Activated naive CD8-positive, alpha-beta T cell treated with anti-CD3 and anti-CD28 coated beads, Interleukin-2, amount 50 U/mL, for 24 hours (primary cell): ENCODE results near the gene CXXC5.
"Not testable (repeated sequence)": the region's sequence is repeated elsewhere in the genome, so short reads cannot be mapped to it uniquely, and the experiment has no call there.

ENCODE experiments used
- ATAC-seq: fragments of 150-1000 bp; cut with Tn5 transposase; one replicate; pipeline ENCODE4 v1.10.0; 2021
- DNase-seq: peaks from one replicate; pipeline ENCODE4 v3.0.0; 2021
- H3K27ac Mint-ChIP-seq: one replicate; pipeline ENCODE4 v1.8.0; 2021; ENCODE audit warnings: mild to moderate bottlenecking, mixed read lengths
- H3K27me3 Mint-ChIP-seq: one replicate; pipeline ENCODE4 v1.8.0; 2021; ENCODE audit warnings: mixed read lengths
- H3K36me3 Mint-ChIP-seq: one replicate; pipeline ENCODE4 v1.8.0; 2021; ENCODE audit warnings: low read depth, mixed read lengths
- H3K4me1 Mint-ChIP-seq: one replicate; pipeline ENCODE4 v1.8.0; 2021; ENCODE audit warnings: mixed read lengths
- H3K4me3 Mint-ChIP-seq: one replicate; pipeline ENCODE4 v1.8.0; 2021; ENCODE audit warnings: mild to moderate bottlenecking, moderate library complexity, mixed read lengths
- H3K9me3 Mint-ChIP-seq: one replicate; pipeline ENCODE4 v1.8.0; 2021; ENCODE audit warnings: mixed read lengths

CXXC5 gene

GRCh38 chr5:139719970-139720369 lies 71.8 kb downstream of the CXXC5 start:
- not testable (repeated sequence) for H3K36me3 Mint-ChIP-seq, ATAC-seq, H3K27ac Mint-ChIP-seq, DNase-seq, H3K9me3 Mint-ChIP-seq, H3K27me3 Mint-ChIP-seq, H3K4me3 Mint-ChIP-seq, H3K4me1 Mint-ChIP-seq

- Mint-ChIP-seq H3K4me3 (no peak overlapping the region), H3K27ac (no peak overlapping the region), H3K9me3 (peaks cover 4% of the 10 kb centered on the region), H3K27me3 (no peaks in the 10 kb centered on the region), H3K4me1 (no peaks in the 10 kb centered on the region), H3K36me3 (no peaks in the 10 kb centered on the region)
- ATAC-seq: no peak
- no peak for DNase-seq
Observed at GRCh38 chr5:139723986-139724587, 75.9 kb downstream of the CXXC5 start.

- no peaks in the 10 kb centered on the region for H3K36me3 Mint-ChIP-seq
- ATAC-seq: no peak
- no peak overlapping the region for H3K4me3 Mint-ChIP-seq
- no peak overlapping the region for H3K27ac Mint-ChIP-seq
- H3K27me3 Mint-ChIP-seq: no peaks in the 10 kb centered on the region
- no peak for DNase-seq
- no peaks in the 10 kb centered on the region for H3K9me3 Mint-ChIP-seq
- no peaks in the 10 kb centered on the region for H3K4me1 Mint-ChIP-seq
Observed at GRCh38 chr5:139725073-139725830, 77.1 kb downstream of the CXXC5 start.

- DNase-seq: no peak
- H3K4me1 Mint-ChIP-seq: no peaks in the 10 kb centered on the region
- no peak overlapping the region for H3K4me3 Mint-ChIP-seq
Observed at GRCh38 chr5:139726248-139726647, 78.1 kb downstream of the CXXC5 start.

GRCh38 chr5:139727615-139728014 lies 79.5 kb downstream of the CXXC5 start:
- not testable (repeated sequence) for DNase-seq, H3K27ac Mint-ChIP-seq, H3K4me1 Mint-ChIP-seq, H3K4me3 Mint-ChIP-seq, H3K36me3 Mint-ChIP-seq, H3K9me3 Mint-ChIP-seq, ATAC-seq, H3K27me3 Mint-ChIP-seq

More at GRCh38 chr5:139726248-139726647, 78.1 kb downstream of the CXXC5 start:
- no peaks in the 10 kb centered on the region for H3K9me3 Mint-ChIP-seq
- H3K27ac Mint-ChIP-seq: no peak overlapping the region
- ATAC-seq: no peak
- H3K36me3 Mint-ChIP-seq: no peaks in the 10 kb centered on the region
- H3K27me3 Mint-ChIP-seq: no peaks in the 10 kb centered on the region

GRCh38 chr5:139731281-139731680 lies 83.1 kb downstream of the CXXC5 start:
- H3K4me1 Mint-ChIP-seq: no peaks in the 10 kb centered on the region
- no peaks in the 10 kb centered on the region for H3K9me3 Mint-ChIP-seq
- no peak for ATAC-seq
- H3K27me3 Mint-ChIP-seq: no peaks in the 10 kb centered on the region
- H3K4me3 Mint-ChIP-seq: no peak overlapping the region
- DNase-seq: no peak
- no peak overlapping the region for H3K27ac Mint-ChIP-seq
- no peaks in the 10 kb centered on the region for H3K36me3 Mint-ChIP-seq

GRCh38 chr5:139732019-139732418 lies 83.9 kb downstream of the CXXC5 start:
- Mint-ChIP-seq H3K9me3 (no peaks in the 10 kb centered on the region), H3K4me1 (no peaks in the 10 kb centered on the region), H3K4me3 (no peak overlapping the region), H3K27me3 (no peaks in the 10 kb centered on the region), H3K36me3 (no peaks in the 10 kb centered on the region), H3K27ac (no peak overlapping the region)
- ATAC-seq (no peak), DNase-seq (no peak)

- Mint-ChIP-seq H3K4me3 (no peak overlapping the region), H3K9me3 (no peaks in the 10 kb centered on the region), H3K27me3 (no peaks in the 10 kb centered on the region), H3K4me1 (no peaks in the 10 kb centered on the region), H3K36me3 (no peaks in the 10 kb centered on the region), H3K27ac (no peak overlapping the region)
- ATAC-seq: no peak
- no peak for DNase-seq
Observed at GRCh38 chr5:139733010-139733688, 85.0 kb downstream of the CXXC5 start.
